ENCODE measurements around the gene ZNF654. TPM values are rescaled to one million over a fixed set of nuclear protein-coding genes. Genes with fewer than 3 reads are reported as not detected.

ZNF654 gene
- total RNA-seq, 1 experiment from 2014 or later: 7.0 TPM

DNA sequence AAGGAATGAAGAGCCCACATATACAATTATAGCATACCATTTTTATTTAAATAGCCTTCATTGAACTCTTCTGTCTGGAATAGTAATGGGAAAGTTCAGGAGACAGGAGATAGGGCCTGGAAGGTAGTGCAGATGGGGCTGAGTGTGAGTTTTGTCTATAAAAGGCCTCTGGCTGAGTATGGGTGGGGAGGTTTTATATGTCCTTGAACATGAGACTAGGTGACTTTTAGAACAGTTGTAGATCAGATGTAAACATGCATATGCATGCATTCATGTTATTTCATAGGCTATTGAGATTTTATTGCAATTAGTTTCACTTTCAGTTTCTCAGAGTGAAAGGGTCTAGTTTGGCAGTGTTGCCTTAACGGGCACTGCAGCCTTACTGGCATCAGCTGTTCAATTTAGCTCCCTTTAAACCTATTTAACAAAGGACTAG, 27.4 kb upstream of the ZNF654 start (continued):
- TF ChIP-seq EZH2 (IDR thresholded peaks at IDR 0.05): no peak
- TF ChIP-seq ZFX (IDR thresholded peaks at IDR 0.05): no peak
- no peak for TF ChIP-seq RAD21 (IDR thresholded peaks at IDR 0.05; ENCODE audit: low read depth)
- no peak for TF ChIP-seq JUND (IDR thresholded peaks at IDR 0.05)
- TF ChIP-seq FOSL1 (IDR thresholded peaks at IDR 0.05; ENCODE audit: low read depth): no peak
- TF ChIP-seq POLR2AphosphoS5 (IDR thresholded peaks at IDR 0.05; ENCODE audit: low read depth, low read length): no peak

DNA sequence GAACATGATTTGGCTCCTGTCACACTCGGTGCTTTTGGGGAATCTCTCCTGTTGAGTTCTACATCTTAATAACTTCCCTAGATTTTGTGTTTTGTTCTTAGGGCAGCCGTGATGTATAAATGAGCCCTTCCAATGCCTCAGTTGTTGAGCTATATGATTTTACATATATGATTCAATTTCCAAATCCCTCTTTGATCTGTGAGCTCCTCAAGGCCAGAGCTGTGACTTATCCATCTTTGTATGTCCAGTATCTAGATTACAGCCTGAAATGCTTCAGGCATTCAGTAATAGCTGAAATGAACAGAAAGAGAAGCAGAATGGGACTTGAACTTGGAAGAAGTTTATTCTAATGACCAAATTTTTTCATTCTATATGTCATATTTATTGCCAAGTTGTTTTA, 26.8 kb upstream of the ZNF654 start:
- Histone ChIP-seq H3K36me3 (ENCODE audit: control insufficient read depth in 1 of 2, insufficient read depth in 2 of 2, low read length in 2 of 2) (no peaks in the 10 kb centered on the region), H3K79me2 (ENCODE audit: insufficient read depth, low read length) (no peaks in the 10 kb centered on the region), H3K27ac (ENCODE audit: low read depth, low read length) (no peak overlapping the region), H4K20me1 (ENCODE audit: insufficient read depth) (no peaks in the 10 kb centered on the region), H3K9ac (ENCODE audit: low read length) (peak overlapping the region; percentile 15; the same call in 1 of the 2 replicates), H3K4me3 (replicated peaks in 1 of 2; ENCODE audit: low read depth in 1 of 2, low read length in 2 of 2) (peak overlapping the region; percentile 38 to 58), H3K4me1 (ENCODE audit: control insufficient read depth in 1 of 2, insufficient read depth in 2 of 2, low read length in 2 of 2) (peaks cover 0 to 10% of the 10 kb centered on the region in 2 experiments; a peak in 1 of 4 replicates), H3K9me2 (ENCODE audit: insufficient read depth) (no peaks in the 10 kb centered on the region), H3K27me3 (ENCODE audit: insufficient read depth, low read length) (no peaks in the 10 kb centered on the region), H2AFZ (ENCODE audit: low read depth, low read length, poor library complexity, severe bottlenecking) (peak overlapping the region; percentile 75), H3K9me3 (ENCODE audit: control insufficient read depth in 1 of 2, insufficient read depth in 1 of 2, low read depth in 1 of 2, low read length in 2 of 2) (no peaks in the 10 kb centered on the region), H3K4me2 (ENCODE audit: low read length) (peak overlapping the region; percentile 74)
- no peak for TF ChIP-seq JUND (IDR thresholded peaks at IDR 0.05)
- no peak for TF ChIP-seq SIN3A (IDR thresholded peaks at IDR 0.05; ENCODE audit: low read depth)
- TF ChIP-seq ZNF274 (IDR thresholded peaks at IDR 0.05; ENCODE audit: low read depth, low read length): no peak
- TF ChIP-seq ELF1 (IDR thresholded peaks at IDR 0.05; ENCODE audit: borderline replicate concordance, low read depth): no peak
- no peak for TF ChIP-seq SP1 (IDR thresholded peaks at IDR 0.05; ENCODE audit: low read depth)
- TF ChIP-seq, protein P1, sequence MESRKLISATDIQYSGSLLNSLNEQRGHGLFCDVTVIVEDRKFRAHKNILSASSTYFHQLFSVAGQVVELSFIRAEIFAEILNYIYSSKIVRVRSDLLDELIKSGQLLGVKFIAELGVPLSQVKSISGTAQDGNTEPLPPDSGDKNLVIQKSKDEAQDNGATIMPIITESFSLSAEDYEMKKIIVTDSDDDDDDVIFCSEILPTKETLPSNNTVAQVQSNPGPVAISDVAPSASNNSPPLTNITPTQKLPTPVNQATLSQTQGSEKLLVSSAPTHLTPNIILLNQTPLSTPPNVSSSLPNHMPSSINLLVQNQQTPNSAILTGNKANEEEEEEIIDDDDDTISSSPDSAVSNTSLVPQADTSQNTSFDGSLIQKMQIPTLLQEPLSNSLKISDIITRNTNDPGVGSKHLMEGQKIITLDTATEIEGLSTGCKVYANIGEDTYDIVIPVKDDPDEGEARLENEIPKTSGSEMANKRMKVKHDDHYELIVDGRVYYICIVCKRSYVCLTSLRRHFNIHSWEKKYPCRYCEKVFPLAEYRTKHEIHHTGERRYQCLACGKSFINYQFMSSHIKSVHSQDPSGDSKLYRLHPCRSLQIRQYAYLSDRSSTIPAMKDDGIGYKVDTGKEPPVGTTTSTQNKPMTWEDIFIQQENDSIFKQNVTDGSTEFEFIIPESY (IDR thresholded peaks at IDR 0.05; ENCODE audit: extremely low read depth, insufficient replicate concordance, low read length): no peak
- RAD21 ChIA-PET (ENCODE audit: low non-redundant PET in 1 of 2, low total read pairs in 2 of 2, uncharacterized antibody in 2 of 2, unreplicated experiment in 2 of 2): no interaction called here
- DNase-seq (ENCODE audit: low read depth, low spot score): no peak
- ATAC-seq: 0 out of 2 replicates have a peak, but pooled peaks have one; percentile 6
- BruUV-seq (replicated peaks): no TSS peak
- CTCF ChIA-PET: no interaction called here
- intact Hi-C loops (cut with micrococcal nuclease): no loop called here
- POLR2A ChIA-PET: interaction anchor here (1.6 kb wide), 1 partner anchor 26 kb away, joined by 5 read pairs; the partner anchor contains the start of genes CGGBP1 and ZNF654

Data from HCT116 (cell line).